ENCODE results near the gene CRYBG2.

The CRYBG2 gene

DNA sequence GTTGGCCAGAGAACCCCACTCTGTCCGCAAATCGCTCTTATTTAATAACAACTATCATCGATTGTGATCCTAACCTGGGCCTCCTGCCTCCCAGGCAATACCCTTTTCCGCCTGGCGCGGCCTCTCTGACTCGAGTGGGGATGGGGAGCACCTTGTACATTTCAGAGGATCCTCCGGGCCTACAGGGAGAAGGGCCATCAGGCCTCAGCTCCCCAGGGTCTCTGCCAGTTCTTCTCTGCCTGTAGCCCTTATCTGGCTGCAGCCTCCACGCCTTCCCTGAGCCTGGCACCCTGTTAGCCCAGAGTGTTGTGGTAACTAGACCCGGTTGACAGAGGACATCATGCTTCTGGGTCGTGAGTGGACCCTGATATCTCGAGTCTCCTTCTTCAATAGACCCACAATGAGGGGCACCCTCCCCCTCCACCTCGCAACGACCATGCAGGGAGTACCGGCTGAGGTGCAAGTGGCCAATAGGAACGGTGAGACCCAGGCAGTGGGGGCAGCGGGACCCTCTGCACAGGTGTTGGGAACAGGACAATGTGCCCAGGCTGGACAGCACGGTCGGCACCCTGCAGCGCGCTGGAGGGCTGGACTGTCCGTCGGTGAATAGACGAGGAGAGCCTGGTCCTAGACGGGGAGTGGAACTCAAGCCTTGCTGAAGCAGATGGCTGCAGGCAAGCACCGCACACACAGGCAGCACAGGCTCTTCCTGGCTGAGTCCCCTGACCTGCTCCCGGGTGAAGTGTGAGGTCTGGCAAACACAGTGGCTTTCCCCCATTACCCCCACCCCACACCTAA, 7.1 kb upstream of the CRYBG2 start:
- H3K36me3 Mint-ChIP-seq (ENCODE audit: low read depth): no peaks in the 10 kb centered on the region
- peaks cover 48% of the 10 kb centered on the region for H3K4me1 Mint-ChIP-seq (ENCODE audit: low read depth)
- H3K27ac Mint-ChIP-seq: peak overlapping the region; percentile 34
- peaks cover 50% of the 10 kb centered on the region for H3K27me3 Mint-ChIP-seq (ENCODE audit: low read depth)
- H3K4me3 Mint-ChIP-seq: peak overlapping the region; percentile 71
- H3K9me3 Mint-ChIP-seq: no peaks in the 10 kb centered on the region

DNA sequence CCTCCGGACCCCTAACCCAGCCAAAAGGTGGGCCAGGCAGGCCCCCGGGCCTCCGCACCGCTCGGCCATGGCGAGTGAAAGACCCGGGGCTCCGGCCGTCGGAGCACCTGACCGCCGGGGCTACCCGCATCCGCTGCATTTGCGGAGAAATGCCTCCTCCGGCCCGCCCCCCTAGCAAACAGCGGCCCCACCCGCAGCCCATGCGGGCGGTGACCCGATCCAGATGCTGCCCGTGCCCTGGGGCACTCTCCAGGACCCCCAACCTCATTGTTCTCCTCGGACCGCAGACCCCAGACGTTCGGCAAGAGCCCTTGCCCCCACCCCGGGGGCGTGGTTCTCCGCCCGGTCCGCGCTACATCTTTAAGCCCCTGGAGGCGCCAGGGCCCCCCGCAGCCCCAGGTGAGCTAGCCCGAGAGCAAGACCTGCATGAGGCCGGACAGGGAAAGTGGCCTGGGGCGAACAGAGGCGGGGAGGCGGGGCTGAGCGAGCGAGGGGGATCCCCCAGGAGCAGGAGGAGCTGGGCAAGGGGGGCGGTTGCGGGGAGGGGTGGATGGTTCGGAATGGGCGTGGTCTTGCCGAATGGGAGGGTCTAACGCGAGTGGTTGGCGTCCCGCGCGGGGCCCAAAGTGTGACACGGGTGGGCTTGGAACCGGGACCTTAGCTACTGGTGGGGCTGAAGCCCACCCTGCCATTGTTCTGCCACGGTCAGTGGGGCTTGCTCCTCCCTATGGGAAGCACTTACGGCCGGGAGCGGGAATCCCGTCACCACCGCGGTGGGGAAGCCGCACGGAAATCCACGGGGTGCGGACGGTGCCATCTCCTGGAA, 6.3 kb upstream of the CRYBG2 start:
- H3K27me3 Mint-ChIP-seq (ENCODE audit: low read depth): peaks cover 54% of the 10 kb centered on the region
- H3K27ac Mint-ChIP-seq: no peak overlapping the region
- peaks cover 51% of the 10 kb centered on the region for H3K4me1 Mint-ChIP-seq (ENCODE audit: low read depth)
- H3K4me3 Mint-ChIP-seq: peak overlapping the region; percentile 71
- H3K9me3 Mint-ChIP-seq: no peaks in the 10 kb centered on the region
- H3K36me3 Mint-ChIP-seq (ENCODE audit: low read depth): no peaks in the 10 kb centered on the region

DNA sequence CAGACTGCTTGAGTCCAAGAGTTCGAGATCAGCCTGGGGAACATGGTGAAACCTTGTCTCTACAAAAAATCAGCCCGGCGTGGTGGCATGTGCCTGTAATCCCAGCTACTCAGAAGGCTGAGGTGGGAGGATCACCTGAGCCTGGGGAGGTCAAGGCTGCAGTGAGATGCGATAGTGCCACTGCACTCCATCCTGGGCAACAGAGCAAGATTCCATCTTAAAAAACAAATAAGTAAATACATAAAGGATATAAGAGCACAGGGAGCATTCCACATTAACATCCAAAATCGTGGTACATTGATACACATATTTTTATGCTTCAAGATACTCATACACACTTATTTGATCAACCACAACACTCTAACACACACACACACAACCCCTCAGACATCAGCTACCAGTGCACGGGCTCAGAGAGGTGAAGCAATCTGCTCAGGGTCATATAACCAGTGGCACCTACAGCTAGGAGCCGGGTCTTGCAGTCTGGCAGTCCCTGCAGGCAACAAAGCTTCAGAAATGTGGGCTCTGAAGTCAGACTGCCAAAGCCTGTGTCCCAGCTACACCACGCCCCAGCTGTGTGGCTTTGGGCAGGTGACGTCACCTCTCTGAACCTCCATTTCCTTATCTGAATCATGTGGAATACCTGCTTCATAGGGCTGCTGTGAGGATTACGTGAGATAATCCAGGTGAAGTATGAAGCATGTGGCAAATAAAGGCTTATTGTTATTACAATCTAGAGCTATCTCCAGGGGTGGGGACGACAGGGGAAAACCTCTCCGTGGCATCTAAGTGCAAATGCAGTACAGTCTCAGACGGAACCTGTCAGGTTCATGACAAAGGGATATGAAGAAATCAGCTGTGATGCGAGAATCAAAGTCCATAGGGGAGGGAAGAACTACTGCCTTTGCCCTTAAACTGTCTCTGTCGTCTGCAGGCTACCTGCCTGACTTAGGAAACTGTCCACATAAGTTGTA, 4.8 kb upstream of the CRYBG2 start:
- H3K4me3 Mint-ChIP-seq: peak overlapping the region; percentile 43
- H3K9me3 Mint-ChIP-seq: no peaks in the 10 kb centered on the region
- peaks cover 40% of the 10 kb centered on the region for H3K4me1 Mint-ChIP-seq (ENCODE audit: low read depth)
- peak overlapping the region; percentile 65 for H3K27ac Mint-ChIP-seq
- H3K27me3 Mint-ChIP-seq (ENCODE audit: low read depth): peaks cover 40% of the 10 kb centered on the region
- H3K36me3 Mint-ChIP-seq (ENCODE audit: low read depth): no peaks in the 10 kb centered on the region

DNA sequence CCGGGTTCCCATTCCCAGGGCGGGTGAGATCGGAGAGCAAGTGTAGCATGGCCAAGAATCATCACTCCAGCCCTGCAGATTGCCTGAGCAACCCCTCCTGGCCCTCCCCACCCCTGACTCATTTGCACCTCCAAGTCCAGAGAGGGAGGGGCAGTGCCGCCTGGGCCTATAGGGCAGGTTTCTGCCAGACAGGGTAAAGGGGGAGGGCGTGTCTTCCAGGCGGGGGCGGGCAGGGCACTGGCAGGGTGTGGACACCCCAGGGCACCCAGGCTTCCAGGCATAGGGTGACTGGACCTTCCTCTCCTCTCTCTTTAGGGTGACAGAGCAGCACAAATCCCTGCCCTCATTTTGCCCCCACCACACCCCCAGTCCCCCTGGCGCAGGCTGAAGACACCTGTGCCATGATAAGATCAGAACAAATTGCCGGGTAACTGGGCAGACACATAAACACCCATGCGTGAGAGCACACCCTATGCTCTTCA, 3.2 kb upstream of the CRYBG2 start:
- Mint-ChIP-seq H3K27me3 (ENCODE audit: low read depth) (peaks cover 36% of the 10 kb centered on the region), H3K36me3 (ENCODE audit: low read depth) (no peaks in the 10 kb centered on the region), H3K4me3 (no peak overlapping the region), H3K27ac (no peak overlapping the region), H3K9me3 (no peaks in the 10 kb centered on the region), H3K4me1 (ENCODE audit: low read depth) (peaks cover 33% of the 10 kb centered on the region)

DNA sequence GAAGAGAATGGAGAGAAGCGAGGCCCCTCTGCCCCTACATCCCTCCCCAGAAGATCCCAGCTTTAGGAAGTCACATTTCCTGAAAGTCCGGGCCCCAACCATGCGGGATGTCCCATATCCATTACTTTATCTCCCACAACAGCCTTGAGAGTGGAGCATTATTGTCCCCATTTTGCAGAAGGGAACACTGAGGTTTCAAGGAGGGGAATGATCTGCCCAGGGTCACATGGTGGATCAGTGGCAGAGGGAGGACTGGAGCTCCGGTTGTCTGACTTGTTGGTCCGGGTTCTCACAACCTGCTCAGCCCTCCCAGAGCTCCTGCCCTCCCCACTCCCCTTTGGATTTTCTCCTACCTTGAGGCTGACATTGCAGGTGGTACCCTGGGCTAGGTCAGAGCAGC, 2.2 kb upstream of the CRYBG2 start:
- Mint-ChIP-seq H3K27ac (no peak overlapping the region), H3K36me3 (ENCODE audit: low read depth) (no peaks in the 10 kb centered on the region), H3K4me3 (no peak overlapping the region), H3K9me3 (no peaks in the 10 kb centered on the region), H3K4me1 (ENCODE audit: low read depth) (peaks cover 27% of the 10 kb centered on the region), H3K27me3 (ENCODE audit: low read depth) (peaks cover 28% of the 10 kb centered on the region)

DNA sequence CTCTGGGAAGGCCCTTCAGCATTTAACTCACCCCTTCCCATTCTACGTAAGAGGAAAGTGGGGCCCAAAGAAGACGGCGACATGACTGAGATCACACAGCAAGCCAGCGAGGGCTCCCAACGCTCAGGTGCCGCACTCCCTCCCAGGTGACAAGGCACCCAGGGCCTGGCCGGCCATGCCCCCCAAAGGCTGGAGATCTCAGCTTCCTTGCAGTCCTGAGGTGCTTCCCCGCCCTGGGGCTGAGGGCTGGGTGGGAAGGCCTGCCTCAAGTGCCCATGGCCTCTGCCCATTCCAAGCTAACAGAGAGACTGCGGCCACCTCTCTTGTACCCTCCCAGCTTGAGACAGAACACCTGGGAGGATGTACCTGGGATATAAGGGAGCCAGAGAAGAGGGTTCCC, 1.0 kb upstream of the CRYBG2 start:
- no peak overlapping the region for H3K4me3 Mint-ChIP-seq
- peaks cover 24% of the 10 kb centered on the region for H3K4me1 Mint-ChIP-seq (ENCODE audit: low read depth)
- H3K9me3 Mint-ChIP-seq: no peaks in the 10 kb centered on the region
- no peaks in the 10 kb centered on the region for H3K36me3 Mint-ChIP-seq (ENCODE audit: low read depth)
- no peak overlapping the region for H3K27ac Mint-ChIP-seq
- H3K27me3 Mint-ChIP-seq (ENCODE audit: low read depth): peaks cover 19% of the 10 kb centered on the region

DNA sequence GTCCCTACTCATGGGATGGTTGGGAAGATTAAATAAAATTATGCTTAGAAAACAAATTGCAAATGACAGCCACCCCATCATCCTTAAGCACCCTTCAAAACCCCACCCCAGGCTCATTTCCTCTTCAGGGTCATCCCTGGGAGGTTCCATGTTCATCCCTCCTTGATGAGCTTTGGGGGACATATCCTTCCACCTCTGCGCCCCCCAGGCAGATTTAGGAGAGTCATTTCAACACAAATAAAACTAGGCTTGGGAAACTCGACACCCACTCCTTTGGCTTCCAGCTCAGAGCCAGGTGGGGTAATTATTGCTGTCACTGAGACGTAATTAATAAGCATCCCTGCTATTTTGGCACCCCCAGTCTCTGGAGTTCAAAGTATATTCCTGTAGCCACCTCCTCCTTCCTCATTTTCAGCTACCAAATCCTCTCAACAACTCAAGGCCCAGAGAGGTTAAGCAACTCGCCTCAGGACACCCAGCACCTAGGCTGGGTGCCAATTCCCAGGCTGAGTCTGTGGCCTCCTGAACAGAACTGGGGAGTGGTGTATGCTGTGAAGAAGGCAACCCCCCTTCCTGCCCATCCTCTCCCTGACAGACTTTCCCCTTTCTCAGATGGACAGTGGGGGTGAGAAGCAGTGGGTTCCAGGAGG, 595 bp downstream of the CRYBG2 start:
- Mint-ChIP-seq H3K9me3 (no peaks in the 10 kb centered on the region), H3K36me3 (ENCODE audit: low read depth) (no peaks in the 10 kb centered on the region), H3K27ac (no peak overlapping the region), H3K27me3 (ENCODE audit: low read depth) (peaks cover 4% of the 10 kb centered on the region), H3K4me3 (no peak overlapping the region), H3K4me1 (ENCODE audit: low read depth) (peaks cover 10% of the 10 kb centered on the region)

DNA sequence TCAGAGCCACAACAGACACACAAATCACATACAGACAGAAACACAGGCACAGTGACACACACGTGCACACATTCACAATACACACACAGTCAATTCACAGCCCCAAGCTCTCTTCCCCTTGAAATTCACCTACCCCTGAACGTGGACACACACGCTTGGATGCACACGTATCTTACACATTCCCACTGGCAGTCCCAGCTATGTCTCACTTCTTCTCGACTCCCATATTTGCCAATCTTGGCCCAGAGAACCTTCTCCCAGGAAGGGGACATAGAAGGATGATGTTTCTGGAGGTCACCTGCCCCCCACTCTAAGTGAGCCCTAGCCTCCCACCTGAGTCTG, 1.6 kb downstream of the CRYBG2 start:
- Mint-ChIP-seq H3K4me1 (ENCODE audit: low read depth) (peaks cover 5% of the 10 kb centered on the region), H3K27me3 (ENCODE audit: low read depth) (peaks cover 4% of the 10 kb centered on the region)

DNA sequence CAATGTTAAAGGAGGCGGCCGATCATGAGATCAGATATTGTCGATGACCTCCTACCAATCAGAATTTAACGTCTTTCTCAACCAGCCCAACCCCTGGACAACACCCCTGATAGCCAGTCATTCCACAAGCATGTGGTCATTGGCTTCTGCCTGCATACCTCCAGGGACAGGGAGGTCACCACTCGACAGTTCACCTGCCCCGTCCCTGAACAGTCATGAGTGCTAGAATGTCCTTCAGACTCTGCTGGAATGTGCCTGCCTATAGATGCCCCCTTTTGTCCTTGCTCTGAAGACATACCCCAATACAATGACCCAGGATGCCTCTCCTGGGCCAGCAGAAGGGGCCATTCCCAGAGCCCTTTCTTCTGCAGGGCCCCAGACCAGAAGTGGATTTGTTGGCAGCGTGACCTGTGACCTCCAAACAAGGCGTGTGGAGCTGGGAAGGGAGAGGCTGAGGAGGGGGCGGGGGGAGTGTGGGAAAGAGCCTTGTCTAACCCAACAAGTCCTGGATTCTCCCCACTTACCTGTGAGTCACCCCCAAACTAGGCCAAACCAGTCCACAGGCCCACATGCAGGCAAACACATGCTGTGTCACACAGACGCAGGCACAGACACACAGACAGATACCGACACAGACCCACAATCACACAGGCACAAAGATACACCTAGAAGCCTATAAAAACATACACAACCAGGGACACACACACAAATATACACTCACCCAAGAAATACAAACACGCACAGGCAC, 2.2 kb downstream of the CRYBG2 start:
- Mint-ChIP-seq H3K27ac (no peak overlapping the region), H3K4me1 (ENCODE audit: low read depth) (peaks cover 4% of the 10 kb centered on the region), H3K36me3 (ENCODE audit: low read depth) (no peaks in the 10 kb centered on the region), H3K4me3 (no peak overlapping the region), H3K27me3 (ENCODE audit: low read depth) (peaks cover 4% of the 10 kb centered on the region), H3K9me3 (no peaks in the 10 kb centered on the region)

More for the DNA sequence above, 1.6 kb downstream of the CRYBG2 start:
- H3K9me3 Mint-ChIP-seq: no peaks in the 10 kb centered on the region
- no peak overlapping the region for H3K27ac Mint-ChIP-seq
- no peaks in the 10 kb centered on the region for H3K36me3 Mint-ChIP-seq (ENCODE audit: low read depth)
- H3K4me3 Mint-ChIP-seq: no peak overlapping the region

DNA sequence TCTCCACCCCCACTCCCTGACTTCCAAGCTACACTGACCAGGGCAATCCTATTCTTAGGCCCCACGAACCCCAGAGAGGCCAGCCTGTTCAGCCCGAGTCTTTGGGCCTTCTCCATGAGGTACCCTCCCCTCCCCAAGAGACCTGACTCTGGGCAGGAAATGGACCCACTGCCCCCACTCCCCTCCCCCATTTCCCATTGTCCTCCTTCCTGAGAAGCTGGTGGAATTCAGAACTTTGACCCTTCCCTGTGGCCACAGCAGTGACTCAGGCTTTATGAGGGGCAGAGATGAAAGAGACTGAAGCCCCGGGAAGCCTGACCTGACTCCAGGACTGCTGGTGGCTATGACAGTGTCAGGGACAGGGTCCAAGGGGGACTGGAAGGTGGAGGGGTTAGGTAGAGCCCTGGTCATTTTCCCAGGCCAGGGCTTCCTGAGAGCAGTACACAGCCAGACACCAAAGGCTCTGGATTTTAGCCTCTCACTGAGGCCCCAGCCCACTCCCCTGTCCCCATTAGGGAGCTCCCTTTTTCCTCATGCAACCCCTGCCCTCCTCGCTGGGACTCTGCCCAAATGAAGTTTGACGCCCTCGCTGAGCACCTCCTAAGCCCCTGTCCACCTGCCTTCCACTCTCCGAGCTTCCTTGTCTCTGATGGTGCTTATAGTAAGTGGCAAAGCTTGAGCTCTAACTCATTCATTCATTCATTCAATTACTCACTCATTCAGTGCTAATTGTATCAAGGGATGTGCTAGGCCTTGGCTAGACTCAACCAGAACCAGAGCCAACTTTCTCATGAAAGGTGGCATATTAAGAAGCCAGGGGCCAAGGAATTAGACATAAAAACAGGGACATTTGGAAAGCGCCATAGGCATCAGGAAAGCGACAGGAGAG, 3.0 kb downstream of the CRYBG2 start:
- Mint-ChIP-seq H3K9me3 (no peaks in the 10 kb centered on the region), H3K4me3 (no peak overlapping the region), H3K27me3 (ENCODE audit: low read depth) (peaks cover 4% of the 10 kb centered on the region), H3K27ac (no peak overlapping the region), H3K4me1 (ENCODE audit: low read depth) (peaks cover 4% of the 10 kb centered on the region), H3K36me3 (ENCODE audit: low read depth) (no peaks in the 10 kb centered on the region)

DNA sequence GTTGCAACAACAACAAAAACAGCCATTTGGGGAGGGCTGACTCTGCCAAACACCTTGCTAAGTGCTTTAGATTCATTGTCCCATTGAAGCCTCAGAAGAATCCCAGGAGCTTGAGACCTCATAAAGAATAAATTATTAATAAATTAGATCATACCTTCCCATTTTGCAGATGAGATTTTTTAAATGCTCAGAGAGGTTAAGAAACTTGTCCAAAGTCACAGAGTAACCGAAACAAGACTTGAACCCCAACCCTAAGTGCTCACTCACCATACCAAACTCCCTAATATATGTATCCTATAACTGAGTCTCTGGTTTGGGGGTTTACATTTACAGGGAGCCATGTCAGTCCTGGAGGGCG, 3.6 kb downstream of the CRYBG2 start:
- no peaks in the 10 kb centered on the region for H3K9me3 Mint-ChIP-seq

DNA sequence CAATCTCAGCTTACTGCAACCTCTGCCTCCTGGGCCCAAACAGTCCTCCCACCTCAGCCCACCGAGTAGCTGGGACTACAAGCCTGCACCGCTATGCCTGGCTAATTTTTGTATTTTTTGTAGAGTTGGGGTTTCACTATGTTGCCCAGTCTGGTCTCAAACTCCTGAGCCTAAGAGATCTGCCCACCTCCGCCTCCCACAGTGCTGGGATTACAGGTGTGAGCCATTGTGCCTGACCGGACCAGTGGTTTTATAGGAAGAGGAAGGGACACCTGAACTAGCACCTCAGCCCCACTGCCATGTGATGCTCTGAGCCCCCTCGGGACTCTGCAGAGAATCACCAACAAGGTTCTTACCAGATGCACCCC, 4.1 kb downstream of the CRYBG2 start:
- no peaks in the 10 kb centered on the region for H3K9me3 Mint-ChIP-seq
- H3K27me3 Mint-ChIP-seq (ENCODE audit: low read depth): no peaks in the 10 kb centered on the region
- no peaks in the 10 kb centered on the region for H3K4me1 Mint-ChIP-seq (ENCODE audit: low read depth)
- no peak overlapping the region for H3K27ac Mint-ChIP-seq
- no peak overlapping the region for H3K4me3 Mint-ChIP-seq
- no peaks in the 10 kb centered on the region for H3K36me3 Mint-ChIP-seq (ENCODE audit: low read depth)

More for the DNA sequence above, 3.6 kb downstream of the CRYBG2 start:
- Mint-ChIP-seq H3K4me1 (ENCODE audit: low read depth) (no peaks in the 10 kb centered on the region), H3K27me3 (ENCODE audit: low read depth) (no peaks in the 10 kb centered on the region), H3K27ac (no peak overlapping the region), H3K36me3 (ENCODE audit: low read depth) (no peaks in the 10 kb centered on the region), H3K4me3 (no peak overlapping the region)
